PFSK-1 (cell line): Measurements from ENCODE around the gene SDHAF2.

Experiments used
- FOXP2 ChIP-seq: optimal IDR thresholded peaks from 2 replicates; pipeline ENCODE3; 2011; ENCODE audit warnings: borderline replicate concordance, control low read depth, inconsistent platforms; ENCODE audit not compliant: insufficient read depth; ENCODE audit errors: extremely low read length, extremely low read depth
- POLR2AphosphoS5 ChIP-seq: IDR thresholded peaks from 2 replicates; pipeline ENCODE4 v1.6.1; 2012; ENCODE audit warnings: low read depth, mild to moderate bottlenecking, control low read depth, low read length, moderate library complexity
- REST ChIP-seq, 2 experiments: IDR thresholded peaks; 2 replicates each; pipeline versions ENCODE4 v1.6.1 to v1.8.0; 2011 to 2012; ENCODE audit warnings: low read depth in 2 of 2, low read length in 2 of 2, control low read depth in 1 of 2, inconsistent platforms in 1 of 2, mild to moderate bottlenecking in 1 of 2, moderate library complexity in 1 of 2; ENCODE audit not compliant: insufficient read depth in 1 of 2
- SIN3A ChIP-seq: IDR thresholded peaks from 2 replicates; pipeline ENCODE4 v1.6.1; 2012; ENCODE audit warnings: mild to moderate bottlenecking, low read length, moderate library complexity, borderline replicate concordance; ENCODE audit not compliant: insufficient read depth
- TAF1 ChIP-seq: IDR thresholded peaks from 2 replicates; pipeline ENCODE4 v1.6.1; 2012; ENCODE audit warnings: low read length, control low read depth, borderline replicate concordance; ENCODE audit not compliant: insufficient read depth

Gene SDHAF2

GRCh38 chr11:61406067-61406466 is 23.9 kb upstream of the SDHAF2 start:
- TF ChIP-seq REST (IDR thresholded peaks at IDR 0.05; ENCODE audit: insufficient read depth in 1 of 2, low read depth in 2 of 2, low read length in 2 of 2): no peak
- no peak for TF ChIP-seq POLR2AphosphoS5
- no peak for TF ChIP-seq SIN3A
- TF ChIP-seq FOXP2: no peak
- no peak for TF ChIP-seq TAF1

DNA sequence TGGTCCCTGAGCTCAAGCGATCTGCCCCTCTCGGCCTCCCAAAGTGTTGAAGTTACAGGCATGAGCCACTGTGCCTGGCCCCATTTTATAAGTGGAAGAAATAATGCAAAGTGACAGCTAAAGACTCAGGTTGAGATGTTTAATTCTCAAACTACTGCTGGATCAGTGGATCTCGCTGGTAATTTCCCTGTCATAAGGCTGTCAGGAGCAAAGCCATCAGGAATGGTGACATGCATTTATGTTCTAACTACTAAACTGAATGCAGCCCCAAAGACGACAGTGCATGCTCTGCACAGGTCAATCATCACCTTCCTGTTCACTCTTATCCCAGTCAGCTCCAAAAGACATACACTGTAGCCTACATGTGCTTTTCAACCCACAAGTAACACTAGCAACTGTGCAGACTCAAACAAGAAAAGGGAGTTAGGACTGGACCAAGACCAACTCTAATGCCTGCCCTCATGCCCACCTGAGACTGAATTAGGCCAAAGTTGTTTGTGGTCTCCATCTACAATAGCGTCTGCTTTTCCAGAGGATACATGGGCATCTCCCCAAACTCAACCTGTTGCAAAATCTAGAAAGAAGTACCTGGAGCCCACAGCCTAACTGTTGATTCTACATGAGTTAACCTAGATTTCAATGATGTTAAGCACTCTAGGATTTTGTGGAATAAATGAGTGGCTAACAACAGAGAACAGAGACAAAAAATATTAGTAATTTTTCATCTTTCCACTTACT is 22.8 kb upstream of the SDHAF2 start:
- TF ChIP-seq SIN3A (no peak), POLR2AphosphoS5 (no peak), FOXP2 (no peak), TAF1 (no peak), REST (IDR thresholded peaks at IDR 0.05; ENCODE audit: insufficient read depth in 1 of 2, low read depth in 2 of 2, low read length in 2 of 2) (no peak)

DNA sequence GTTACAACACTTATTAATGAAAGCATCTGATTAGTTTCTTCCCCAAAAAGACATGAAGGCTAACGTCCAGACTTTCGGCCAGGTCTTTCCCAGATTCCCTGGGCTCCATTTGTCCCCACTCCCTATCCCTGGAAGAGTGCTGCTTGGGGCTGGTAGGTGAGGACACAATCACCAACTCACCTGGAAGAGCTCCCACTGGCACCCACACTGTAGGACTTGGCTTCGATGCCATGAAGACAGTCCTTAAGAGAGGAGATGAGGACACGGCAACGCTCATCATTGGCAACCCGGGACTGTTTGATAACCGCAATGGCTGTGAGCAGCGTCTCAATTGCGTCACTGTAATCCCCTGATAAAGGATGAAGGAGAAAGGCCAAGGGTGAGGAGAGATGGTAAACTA is 18.3 kb upstream of the SDHAF2 start:
- TF ChIP-seq TAF1 (no peak), REST (IDR thresholded peaks at IDR 0.05; ENCODE audit: insufficient read depth in 1 of 2, low read depth in 2 of 2, low read length in 2 of 2) (no peak), POLR2AphosphoS5 (no peak), FOXP2 (no peak), SIN3A (no peak)

GRCh38 chr11:61413496-61413895 is 16.4 kb upstream of the SDHAF2 start:
- TF ChIP-seq POLR2AphosphoS5: no peak
- no peak for TF ChIP-seq FOXP2
- no peak for TF ChIP-seq REST (IDR thresholded peaks at IDR 0.05; ENCODE audit: insufficient read depth in 1 of 2, low read depth in 2 of 2, low read length in 2 of 2)
- TF ChIP-seq TAF1: no peak
- no peak for TF ChIP-seq SIN3A
